Epithelial cell of prostate (primary cell): Measurements from ENCODE around the gene DNAH5.

Source experiments
- DNase-seq: peaks from one replicate; pipeline ENCODE4 v3.0.0-alpha.2; 2011; ENCODE audit warnings: low read depth, low spot score
- H3K27ac ChIP-seq: fragments of 450-650 bp; 2 replicates; pipeline ENCODE4 v1.5.1; 2017; ENCODE audit warnings: mild to moderate bottlenecking

DNAH5 gene

DNA sequence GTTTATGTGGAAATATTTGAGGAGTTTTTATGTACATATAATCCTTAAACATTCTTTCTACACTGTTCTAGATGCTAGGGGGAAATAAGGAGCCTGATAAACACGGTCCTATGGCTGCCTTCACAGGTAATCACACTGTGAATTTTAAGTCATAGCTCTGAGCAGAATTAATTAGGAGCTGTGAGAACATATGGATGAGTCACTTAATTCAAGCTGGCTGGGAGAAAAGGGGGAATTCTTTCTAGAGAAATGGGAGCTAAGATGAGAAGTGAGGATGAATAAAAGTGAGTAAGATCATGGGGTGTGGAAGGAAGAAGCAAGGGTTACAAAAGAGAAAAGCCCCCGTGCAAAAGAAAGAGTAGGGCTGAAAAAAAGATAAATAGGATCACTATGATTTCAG is 290.8 kb downstream of the DNAH5 start:
- no peak for DNase-seq
- H3K27ac ChIP-seq, result no peak overlapping the region

DNA sequence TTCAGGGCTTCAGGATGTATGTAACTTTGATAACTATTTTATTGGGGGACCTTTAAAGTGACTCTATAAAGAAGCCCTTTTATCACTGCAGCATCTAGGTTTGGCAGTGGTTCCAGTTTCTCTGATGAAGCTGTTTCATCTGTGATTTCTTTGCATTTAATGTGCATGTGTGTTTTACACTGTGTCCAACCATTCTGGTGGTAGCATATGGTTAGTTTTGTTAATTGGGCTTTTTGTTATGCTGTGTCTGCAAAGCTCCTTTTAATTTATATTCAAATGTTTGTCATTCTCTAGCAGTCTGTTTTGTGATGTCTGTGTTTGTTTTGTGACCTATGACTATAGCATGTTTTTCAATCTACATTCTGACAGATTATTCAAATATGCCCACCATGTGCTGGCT is 294.8 kb downstream of the DNAH5 start:
- no peak for DNase-seq

DNA sequence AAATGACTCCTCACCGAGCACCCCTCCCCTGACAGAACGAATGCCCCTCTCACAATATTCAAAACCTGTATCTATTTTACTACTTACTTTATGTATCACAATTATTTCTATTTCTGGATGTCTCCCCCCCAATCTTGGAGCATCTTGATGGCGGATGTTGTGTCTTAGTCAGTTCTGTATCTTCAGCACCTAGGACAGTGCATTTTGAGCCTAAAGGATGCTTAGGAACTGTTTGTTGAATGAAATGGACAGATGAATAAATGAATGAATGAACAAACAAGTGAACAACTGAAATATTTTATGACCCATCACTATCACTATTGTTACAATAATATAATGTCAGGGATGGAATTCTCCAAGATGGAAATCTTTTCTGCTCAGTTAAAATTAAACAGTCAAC is 295.7 kb downstream of the DNAH5 start:
- no peak overlapping the region for H3K27ac ChIP-seq
- no peak for DNase-seq

More for the DNA sequence above, 294.8 kb downstream of the DNAH5 start:
- no peak overlapping the region for H3K27ac ChIP-seq

DNA sequence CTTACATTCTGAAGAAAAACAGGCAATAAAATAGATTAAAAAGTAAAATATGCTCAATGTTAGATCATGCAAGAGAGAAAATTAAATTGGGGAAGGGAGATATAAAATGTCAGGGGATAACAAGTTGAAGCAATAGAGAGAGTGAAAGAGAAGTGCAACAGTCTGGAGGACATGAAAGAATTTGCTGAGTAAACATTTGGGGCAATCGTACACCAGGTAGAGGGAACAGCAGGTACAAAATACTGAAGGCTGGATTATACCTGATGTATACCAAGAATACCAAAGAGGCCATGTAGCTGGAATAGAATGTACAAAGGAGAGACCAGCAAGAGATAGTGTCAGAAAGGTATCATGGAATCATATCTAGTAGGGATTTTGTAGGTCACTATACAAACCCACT is 300.8 kb downstream of the DNAH5 start:
- H3K27ac ChIP-seq, result no peak overlapping the region
- no peak for DNase-seq

DNA sequence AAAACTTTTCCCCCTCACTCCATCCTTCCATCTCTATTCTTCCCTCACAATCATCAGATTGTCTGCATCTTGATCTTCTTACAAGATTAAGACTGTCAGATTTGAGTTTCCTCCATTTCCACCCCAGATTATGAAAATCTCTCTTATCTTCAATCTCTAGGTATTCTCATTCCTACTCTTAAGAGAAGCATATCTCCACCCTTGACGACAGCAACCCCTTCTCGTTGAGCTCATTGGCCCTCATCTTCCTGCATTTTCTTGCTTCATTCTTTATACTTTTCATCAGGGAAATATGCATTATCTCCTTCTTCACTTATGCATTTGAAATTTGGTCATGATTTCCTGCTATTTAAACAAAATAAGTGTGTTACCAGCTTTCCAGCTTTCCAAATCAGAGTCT is 301.3 kb downstream of the DNAH5 start:
- no peak for DNase-seq
- H3K27ac ChIP-seq, result no peak overlapping the region
